Neutrophil (primary cell): Measurements from ENCODE around the gene ZNF396.

Experiments used
- H3K27ac ChIP-seq: fragments of 200-600 bp; sonication (generic); 2 replicates; pipeline ENCODE4 v1.5.1; 2016; ENCODE audit warnings: mild to moderate bottlenecking, moderate library complexity
- H3K27me3 ChIP-seq: fragments of 200-600 bp; sonication (generic); 2 replicates; pipeline ENCODE4 v1.6.0; 2016; ENCODE audit warnings: mild to moderate bottlenecking
- H3K36me3 ChIP-seq: fragments of 200-600 bp; sonication (generic); 2 replicates; pipeline ENCODE4 v1.5.1; 2017
- H3K4me1 ChIP-seq, 2 experiments: fragments of 200-600 bp in 1 of 2; sonication (generic) in 1 of 2; 1 replicate in 1 of 2; 2 replicates in 1 of 2; pipeline versions ENCODE4 v1.5.1 to v1.6.1; 2013 to 2016; ENCODE audit warnings: low read depth in 1 of 2, low read length in 1 of 2, mild to moderate bottlenecking in 1 of 2, moderate library complexity in 1 of 2; ENCODE audit not compliant: control insufficient read depth in 1 of 2, insufficient read depth in 1 of 2
- H3K4me3 ChIP-seq, 2 experiments: fragments of 200-600 bp in 1 of 2; sonication (generic) in 1 of 2; 1 replicate in 1 of 2; 2 replicates in 1 of 2; pipeline ENCODE4 v1.5.1; 2013 to 2016; ENCODE audit warnings: low read depth in 1 of 2, low read length in 1 of 2, mild to moderate bottlenecking in 1 of 2, moderate library complexity in 1 of 2
- H3K9me3 ChIP-seq: fragments of 200-600 bp; sonication (generic); 2 replicates; pipeline ENCODE4 v1.5.1; 2016
- TF ChIP-seq, protein P1 (sequence below): fragments of 200-600 bp; sonication (generic); IDR thresholded peaks from 2 replicates; pipeline ENCODE4 v1.5.1; 2016; ENCODE audit warnings: antibody characterized with exemption

ZNF396 gene

DNA sequence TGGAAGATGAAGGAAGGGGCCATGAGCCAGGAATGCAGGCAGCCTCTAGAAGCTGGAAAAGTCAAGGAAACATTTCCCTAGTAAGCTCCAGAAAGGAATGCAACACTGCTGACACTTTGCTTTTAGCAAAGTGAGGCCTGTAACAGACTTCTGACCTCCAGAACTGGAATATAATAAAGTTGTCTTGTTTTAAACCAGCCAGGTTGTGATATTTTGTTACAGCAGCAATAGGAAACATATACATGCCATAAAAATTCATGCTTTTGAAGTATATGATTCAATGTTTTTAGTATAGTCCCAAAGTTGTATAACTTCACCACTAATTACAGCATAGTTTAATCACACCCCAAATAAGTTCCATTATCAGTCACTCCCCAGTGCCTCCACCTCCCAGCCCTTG lies 15.2 kb upstream of the ZNF396 start:
- H3K27ac ChIP-seq: no peak overlapping the region
- no peaks in the 10 kb centered on the region for H3K4me1 ChIP-seq
- TF ChIP-seq, protein P1, sequence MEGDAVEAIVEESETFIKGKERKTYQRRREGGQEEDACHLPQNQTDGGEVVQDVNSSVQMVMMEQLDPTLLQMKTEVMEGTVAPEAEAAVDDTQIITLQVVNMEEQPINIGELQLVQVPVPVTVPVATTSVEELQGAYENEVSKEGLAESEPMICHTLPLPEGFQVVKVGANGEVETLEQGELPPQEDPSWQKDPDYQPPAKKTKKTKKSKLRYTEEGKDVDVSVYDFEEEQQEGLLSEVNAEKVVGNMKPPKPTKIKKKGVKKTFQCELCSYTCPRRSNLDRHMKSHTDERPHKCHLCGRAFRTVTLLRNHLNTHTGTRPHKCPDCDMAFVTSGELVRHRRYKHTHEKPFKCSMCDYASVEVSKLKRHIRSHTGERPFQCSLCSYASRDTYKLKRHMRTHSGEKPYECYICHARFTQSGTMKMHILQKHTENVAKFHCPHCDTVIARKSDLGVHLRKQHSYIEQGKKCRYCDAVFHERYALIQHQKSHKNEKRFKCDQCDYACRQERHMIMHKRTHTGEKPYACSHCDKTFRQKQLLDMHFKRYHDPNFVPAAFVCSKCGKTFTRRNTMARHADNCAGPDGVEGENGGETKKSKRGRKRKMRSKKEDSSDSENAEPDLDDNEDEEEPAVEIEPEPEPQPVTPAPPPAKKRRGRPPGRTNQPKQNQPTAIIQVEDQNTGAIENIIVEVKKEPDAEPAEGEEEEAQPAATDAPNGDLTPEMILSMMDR: no peak
- H3K4me3 ChIP-seq: no peak overlapping the region
- peaks cover 17% of the 10 kb centered on the region for H3K27me3 ChIP-seq
- no peaks in the 10 kb centered on the region for H3K9me3 ChIP-seq
- no peaks in the 10 kb centered on the region for H3K36me3 ChIP-seq

GRCh38 chr18:35390951-35391700 lies 14.0 kb upstream of the ZNF396 start:
- Histone ChIP-seq H3K36me3 (no peaks in the 10 kb centered on the region), H3K9me3 (no peaks in the 10 kb centered on the region), H3K4me1 (peaks cover 0 to 4% of the 10 kb centered on the region in 2 experiments), H3K27ac (no peak overlapping the region), H3K27me3 (peaks cover 17% of the 10 kb centered on the region), H3K4me3 (no peak overlapping the region)
- TF ChIP-seq, protein P1: no peak

DNA sequence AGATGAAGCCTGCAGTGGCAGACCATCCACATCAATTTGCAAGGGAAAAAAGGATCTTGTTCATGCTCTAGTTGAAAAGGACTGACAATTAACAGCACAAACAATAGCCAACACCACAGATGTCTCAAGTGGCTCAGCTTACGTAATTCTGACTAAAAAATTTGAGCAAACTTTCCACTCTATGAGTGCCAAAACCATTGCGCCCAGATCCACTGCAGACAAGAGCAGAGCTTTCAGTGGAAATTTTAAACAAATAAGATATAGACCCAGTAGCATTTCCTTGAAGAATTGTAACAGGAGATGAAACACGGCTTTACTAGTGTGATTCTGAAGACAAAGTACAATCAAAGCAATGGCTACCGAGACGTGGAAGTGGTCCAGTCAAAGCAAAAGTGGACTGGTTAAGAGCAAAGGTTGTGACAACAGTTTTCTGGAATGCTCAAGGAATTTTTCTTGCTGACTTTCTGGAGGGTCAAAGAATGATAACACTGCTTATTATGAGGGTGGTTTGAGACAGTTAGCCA lies 12.0 kb upstream of the ZNF396 start:
- peaks cover 0 to 4% of the 10 kb centered on the region in 2 experiments for H3K4me1 ChIP-seq
- TF ChIP-seq, protein P1: no peak
- H3K36me3 ChIP-seq: no peaks in the 10 kb centered on the region
- H3K9me3 ChIP-seq: no peaks in the 10 kb centered on the region
- H3K27me3 ChIP-seq: peaks cover 17% of the 10 kb centered on the region
- no peak overlapping the region for H3K27ac ChIP-seq
- no peak overlapping the region for H3K4me3 ChIP-seq

- peaks cover 0 to 4% of the 10 kb centered on the region in 2 experiments for H3K4me1 ChIP-seq
- peaks cover 17% of the 10 kb centered on the region for H3K27me3 ChIP-seq
- no peaks in the 10 kb centered on the region for H3K9me3 ChIP-seq
- no peak overlapping the region for H3K4me3 ChIP-seq
- H3K36me3 ChIP-seq: no peaks in the 10 kb centered on the region
- H3K27ac ChIP-seq: no peak overlapping the region
- TF ChIP-seq, protein P1: no peak
These were observed 10.0 kb upstream of the ZNF396 start for GRCh38 chr18:35387152-35387571.

DNA sequence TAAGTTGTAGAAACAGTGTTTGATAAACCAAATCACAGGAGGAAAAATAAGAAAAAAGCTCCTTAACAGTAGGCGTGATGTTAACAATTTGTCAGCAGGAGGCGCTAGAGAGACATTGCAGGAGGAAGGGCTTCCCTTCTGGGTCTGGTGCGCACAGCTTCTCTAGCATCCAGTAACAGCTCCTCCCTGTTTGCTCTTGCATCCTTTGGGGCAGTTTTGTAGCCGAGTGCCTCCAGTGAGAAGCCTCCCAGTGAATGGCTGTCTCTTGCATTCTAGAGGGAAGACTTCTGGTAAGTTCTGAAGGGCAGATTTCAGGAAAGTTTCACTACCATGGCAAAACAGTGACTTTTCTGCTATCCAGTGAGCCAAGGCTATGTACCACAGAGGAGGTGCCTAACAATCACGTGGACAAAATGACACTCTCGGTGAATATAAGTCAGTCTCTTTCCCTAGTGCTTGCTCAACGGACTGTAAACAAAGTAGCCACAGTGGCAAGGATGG lies 9.5 kb upstream of the ZNF396 start:
- Histone ChIP-seq H3K27me3 (peaks cover 17% of the 10 kb centered on the region), H3K4me3 (no peak overlapping the region), H3K27ac (no peak overlapping the region), H3K9me3 (no peaks in the 10 kb centered on the region), H3K4me1 (peaks cover 0 to 4% of the 10 kb centered on the region in 2 experiments), H3K36me3 (no peaks in the 10 kb centered on the region)
- TF ChIP-seq, protein P1: peak; percentile 79
